Activated naive CD4-positive, alpha-beta T cell treated with anti-CD3 and anti-CD28 coated beads, Interleukin-2, amount 50 U/mL, for 16 hours (primary cell): Measurements from ENCODE around the gene KIF26A.
"Not testable (repeated sequence)": the region's sequence is repeated elsewhere in the genome, so short reads cannot be mapped to it uniquely, and the experiment has no call there.

Experiments used
- DNase-seq: peaks from one replicate; pipeline ENCODE4 v3.0.0-alpha.2; 2020

Gene KIF26A

DNA sequence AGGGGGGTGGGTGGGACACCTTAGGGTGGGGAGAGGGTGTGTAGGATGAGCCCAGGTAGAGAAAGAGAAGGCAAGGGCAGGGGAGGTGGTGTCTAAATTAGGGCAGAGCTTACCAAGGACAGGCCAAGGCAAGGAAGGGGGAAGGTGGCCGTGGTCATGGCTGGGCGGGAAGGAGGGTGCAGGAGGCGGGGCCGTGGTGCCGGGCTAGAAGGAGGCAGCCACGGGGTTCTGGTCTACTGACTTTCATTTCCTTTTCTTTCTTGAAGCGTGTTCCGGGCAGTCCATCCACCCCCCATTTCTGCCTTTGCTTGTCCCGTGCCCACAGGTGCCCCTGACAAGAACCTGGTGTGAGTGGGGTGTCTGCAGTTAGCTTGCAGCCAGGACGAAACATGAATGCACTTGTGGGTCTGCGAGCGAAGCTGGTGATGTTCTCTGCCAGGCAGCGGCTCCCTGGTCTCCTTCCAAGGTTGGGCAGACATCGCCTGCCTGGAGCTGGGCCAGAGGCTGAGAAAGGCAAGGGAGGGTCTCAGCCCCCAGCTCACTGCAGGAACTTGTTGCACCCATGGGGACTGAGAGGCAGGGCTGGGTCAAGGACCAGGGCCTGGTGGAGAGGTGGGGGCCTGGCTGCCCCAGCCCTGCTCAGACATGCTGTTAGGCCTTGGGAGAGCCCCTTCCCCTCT, 58.2 kb downstream of the KIF26A start:
- no peak for DNase-seq

DNA sequence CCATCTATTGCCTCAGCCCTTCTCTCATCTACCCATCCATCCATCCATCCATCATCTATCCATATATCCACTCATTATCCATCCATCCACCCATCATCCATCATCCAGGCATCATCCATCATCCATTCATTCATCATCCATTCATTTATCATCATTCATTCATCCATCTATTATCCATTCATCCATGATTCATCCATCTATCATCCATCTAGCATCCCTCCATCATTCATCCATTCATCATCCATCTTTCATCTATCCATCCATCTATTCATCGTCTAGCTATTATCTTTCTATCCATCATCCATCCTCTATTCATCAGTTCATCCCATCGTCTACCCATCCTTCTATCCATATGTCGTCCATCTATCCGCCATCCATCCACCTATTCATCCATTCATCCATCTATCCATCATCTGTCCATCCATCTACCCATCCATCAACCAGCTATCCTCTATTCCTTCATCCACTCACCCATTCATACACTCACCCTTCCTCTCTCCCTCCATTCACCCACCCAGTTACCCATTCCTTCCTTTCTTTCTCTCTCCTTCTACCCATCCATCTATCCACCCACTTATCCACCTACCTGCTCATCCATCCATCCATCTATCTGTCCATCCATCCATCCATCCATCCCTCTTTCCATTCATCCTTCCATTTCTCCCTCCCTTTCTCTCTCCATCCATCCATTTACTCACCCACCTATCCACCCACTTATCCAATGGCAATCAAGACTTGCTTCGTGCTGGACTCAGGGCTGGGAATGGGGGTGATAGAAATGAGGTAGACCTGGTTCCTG, 59.3 kb downstream of the KIF26A start:
- no peak for DNase-seq

DNA sequence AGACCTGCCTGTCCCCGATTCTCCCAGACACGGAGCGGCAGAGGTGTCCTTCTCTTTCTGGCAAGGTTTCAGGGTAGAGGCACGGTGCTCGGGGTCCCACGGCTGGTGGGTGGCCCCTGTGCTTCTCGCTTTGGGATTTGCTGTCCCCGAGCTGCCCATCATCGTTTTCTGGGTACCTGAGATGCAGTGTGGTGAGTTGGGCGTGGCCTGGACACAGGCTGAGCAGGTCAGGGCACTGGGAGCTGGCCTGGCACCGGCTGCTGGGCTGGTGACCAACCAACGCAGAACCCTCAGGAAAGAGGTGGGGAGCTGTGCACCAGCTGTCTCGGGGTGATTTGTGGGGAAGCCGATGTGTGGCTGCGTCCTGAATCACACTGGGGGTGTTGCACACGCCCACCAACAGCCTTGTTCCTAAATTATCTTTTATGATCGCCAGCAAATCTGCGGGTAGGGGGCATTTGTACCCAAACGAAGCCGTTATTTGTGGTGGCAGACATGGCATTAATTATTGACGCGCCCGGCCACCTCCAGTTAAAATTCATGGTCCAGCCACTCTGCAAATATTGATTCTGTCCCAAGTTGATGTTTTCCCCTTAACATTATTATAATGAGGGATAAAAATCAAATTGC, 61.0 kb downstream of the KIF26A start:
- DNase-seq = no peak

DNA sequence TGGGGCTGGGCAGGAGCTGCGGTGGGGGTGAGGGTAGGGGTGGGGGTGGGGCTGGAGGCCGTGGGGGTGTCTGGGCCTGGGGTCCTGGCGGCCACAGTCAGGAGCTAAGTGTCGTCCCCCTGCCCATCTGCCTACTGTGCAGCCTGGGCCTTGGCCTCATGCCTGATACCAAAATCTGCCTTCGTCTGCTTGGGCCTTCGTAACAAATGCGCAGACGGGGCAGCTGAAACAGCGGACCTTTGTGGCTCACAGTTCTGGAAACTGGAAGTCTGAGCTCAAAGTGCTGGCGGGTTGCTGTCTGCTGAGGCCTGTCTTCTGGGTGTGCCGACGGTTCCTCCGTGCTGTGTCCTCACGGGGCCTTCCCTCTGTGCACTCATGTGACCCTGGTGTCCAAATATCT, 61.7 kb downstream of the KIF26A start:
- no peak for DNase-seq

DNA sequence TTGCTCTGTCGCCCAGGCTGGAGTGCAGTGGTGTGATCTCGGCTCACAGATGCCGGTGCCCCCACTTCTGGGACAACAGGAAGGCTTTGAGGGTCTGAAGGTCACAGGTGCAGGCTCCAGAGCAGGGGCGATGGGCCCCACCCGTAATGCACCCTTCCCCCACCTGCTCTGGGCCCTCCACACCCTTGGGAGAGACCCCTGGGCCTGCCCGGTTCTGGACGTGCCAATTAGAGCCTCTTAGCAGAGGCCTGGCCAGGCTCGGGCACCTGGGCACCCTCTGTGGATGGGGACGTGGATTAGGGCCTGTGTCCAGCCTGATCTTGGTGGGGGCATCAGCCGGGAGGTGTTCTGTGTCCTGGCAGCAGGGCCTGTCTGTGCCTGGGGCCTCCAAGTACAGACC, 62.2 kb downstream of the KIF26A start:
- DNase-seq = no peak

DNA sequence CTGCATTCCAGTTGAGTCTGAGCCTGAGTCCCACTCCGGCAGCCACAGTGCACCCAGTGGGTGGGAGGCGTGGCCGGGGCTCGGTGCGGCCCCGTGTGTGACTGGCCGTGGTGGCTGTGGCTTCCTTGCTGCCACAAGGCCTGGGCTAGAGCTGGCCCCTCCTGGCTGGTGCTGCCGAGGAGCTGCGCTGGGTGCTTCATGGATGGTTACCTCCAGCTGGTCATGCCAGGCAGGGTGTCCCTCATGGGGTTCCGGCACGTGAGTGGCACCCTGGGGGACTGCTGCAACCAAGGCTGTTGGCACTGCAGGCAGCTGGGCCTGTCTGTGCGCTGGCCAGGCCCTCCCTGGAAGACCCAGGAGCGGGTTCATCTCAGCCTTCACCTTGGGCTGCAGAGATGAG, 62.7 kb downstream of the KIF26A start:
- no peak for DNase-seq

DNA sequence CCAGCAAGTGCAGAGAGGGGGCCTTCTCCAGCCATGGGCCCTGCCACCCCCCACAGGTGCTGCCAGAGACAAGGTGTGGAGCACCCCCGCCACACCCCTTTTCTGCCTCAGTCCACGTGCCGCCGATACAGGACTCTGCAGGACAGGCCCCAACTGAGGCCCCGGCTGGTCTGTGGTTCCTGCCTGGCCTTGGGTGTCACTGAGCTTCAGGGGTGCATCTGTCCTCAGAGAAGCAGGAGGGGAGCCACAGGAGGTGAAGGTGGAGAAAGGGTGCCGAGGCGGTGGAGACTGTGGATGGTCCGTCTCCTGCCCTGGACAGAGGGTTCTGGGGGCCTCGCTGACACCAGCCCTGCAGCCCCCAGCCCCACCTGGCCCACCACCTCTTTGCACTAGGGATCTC, 63.1 kb downstream of the KIF26A start:
- DNase-seq = no peak

DNA sequence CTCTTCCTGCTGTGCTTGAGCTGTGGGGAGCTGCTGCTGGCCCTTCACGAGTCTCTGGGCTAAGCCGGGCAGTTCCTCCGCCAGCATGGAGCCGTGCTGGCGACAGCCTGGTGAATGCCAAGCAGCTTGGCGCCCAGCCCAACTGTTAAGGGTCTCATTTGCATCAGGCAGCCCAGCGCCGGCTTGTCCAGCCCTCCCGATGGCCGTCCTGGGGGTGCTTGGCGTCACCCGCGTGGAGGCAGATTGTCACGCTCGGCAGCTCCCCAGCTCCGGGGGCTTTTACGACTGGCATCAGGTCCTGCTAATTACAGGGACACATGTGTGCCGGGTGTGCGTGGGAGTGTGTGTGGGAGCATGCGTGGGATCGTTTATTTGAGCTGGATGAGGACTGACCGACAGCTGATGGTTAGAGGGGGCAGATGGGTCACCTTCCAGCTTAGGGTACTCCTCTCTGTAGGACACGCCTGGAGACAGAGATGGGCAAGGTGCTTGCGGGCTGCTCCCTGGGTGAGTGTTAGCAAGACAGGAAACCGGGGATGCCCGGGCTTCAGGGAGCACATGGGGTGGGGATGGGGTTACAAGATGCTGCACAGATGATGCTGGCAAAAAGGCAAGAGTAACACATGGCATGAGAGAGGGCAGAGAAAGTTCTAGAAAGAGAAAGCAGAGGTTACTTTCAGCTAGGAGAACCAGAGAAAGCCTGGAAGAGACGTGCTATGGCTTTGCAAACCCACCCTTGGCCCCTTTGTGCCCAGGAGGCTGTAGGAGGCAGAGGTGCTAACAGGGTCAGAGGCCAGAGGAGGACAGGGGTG, 64.1 kb downstream of the KIF26A start:
- DNase-seq = no peak

DNA sequence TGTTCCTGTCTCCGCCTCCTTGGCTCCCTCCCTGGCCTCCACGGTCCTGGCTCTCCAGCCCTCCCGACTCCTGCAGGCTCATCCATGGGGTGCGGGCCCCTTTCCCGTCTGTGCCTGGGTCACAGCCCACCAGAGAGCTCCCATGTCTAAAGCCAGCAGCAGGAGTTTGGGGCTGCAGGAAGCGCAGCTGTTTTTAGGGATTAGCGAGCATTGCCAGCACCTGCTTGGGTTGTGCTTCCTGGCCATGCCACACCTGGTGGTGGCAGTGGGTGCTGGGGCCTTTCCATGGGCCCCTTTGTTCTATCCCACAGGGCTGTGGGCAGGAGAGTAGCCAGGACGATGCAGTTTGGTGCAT, 64.7 kb downstream of the KIF26A start:
- DNase-seq = no peak

DNA sequence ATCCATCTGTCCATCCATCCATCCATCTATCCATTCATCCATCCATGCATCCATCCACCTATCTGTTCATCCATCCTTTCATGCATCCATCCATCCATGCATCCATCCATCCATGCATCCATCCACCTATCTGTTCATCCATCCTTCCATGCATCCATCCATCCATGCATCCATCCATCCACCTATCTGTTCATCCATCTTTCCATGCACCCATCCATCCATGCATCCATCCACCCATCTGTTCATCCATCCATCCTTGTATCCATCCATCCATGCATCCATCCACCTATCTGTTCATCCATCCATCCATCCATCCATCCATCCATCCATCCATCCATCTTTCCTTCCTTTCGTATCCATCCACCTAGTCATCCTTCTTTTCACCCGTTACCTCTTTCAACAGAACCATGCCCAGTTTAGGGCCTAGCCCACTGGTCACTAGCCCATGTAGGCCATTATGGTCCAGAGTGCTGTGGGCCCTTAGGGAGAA, 66.3 kb downstream of the KIF26A start:
- no peak for DNase-seq

DNA sequence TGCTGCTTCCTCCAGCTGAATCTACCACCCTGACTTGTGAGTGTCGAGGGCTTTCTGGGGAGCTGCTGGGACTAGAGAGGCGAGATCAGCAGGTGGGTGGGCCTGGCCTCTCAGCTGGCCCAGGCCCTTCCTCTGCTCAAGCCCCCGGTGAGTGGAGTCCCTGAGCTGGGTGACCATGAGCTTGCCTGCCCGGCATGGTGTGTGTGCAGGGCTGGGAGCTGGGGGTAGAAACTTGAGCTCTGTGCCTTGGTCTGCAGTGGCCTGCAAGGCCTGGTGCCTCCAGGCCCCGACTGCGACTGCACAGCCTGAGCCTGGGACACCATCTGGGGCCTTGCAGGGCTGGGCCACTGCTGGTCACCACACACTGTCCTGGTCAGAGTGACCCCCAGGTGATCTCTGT, 67.4 kb downstream of the KIF26A start:
- no peak for DNase-seq

DNA sequence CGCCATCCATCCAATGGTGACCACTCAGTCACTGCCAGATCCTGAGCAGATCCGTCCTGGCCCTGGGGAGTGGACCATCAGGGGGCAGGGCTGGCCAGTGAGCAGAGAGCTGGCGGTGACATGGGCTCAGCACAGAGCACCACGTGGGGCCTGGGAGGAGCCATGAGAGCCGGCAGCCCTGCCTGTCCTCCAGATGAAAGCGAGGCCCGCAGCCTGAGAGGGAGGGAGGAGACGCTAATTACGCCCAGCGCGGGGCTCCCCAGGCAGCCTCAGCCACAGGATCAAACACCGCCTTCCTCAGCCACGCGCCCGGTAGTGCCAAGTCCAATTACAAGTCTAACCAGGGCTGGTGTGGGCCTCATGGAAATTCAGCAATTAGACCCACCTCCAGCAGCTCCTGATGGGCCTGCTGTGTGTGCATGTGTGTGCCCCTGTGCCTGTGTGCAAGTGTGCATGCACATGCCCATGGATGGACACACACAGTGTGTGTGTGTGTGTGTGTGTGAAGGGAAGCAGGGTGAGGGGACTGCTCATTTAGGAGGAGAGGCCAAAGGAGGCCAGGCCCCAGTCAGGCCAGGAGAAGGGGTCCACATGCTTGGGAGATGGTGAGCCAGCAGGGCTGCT, 68.0 kb downstream of the KIF26A start:
- DNase-seq = no peak

DNA sequence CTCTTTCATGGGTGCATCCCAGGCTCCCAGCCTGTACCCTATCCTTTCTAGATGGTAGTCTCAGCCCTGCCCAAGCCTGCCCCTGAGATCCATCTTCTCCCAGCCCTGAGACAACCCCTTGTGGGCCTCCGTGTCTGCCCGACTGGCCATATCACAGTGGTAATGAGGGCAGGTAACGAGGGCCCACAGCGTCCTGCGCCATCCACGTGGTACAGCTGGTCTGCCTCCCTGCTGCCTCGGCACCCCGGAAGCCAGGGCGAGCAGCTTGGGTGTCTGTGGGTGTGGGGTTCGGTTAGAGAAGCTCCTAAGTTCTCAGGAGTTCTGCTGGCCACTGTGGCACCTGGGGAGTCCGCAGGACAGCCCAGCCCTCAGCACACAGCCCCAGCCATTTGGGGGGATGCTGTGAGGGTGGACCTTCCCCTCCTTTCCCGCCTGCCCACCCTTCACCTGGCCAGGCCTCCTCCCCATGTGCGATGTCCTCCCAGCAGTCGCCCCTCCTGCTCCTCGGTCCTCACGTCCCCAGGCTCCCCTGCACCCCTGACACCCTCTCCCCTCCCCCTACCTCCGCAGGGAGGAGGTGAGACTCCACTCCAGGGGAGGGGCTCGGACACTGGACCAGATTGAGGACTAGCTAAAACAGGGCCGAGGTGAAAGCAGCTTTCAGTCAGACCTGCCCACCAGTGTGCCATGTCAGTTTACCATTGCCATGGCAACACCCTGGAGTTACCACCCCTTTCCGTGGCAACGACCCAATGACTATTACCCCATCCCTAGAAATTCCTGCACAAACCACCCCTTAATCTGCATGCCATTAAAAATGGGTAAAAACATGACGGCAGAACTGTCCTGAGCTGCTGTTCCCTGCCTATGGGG, 69.0 kb downstream of the KIF26A start:
- no peak for DNase-seq

DNA sequence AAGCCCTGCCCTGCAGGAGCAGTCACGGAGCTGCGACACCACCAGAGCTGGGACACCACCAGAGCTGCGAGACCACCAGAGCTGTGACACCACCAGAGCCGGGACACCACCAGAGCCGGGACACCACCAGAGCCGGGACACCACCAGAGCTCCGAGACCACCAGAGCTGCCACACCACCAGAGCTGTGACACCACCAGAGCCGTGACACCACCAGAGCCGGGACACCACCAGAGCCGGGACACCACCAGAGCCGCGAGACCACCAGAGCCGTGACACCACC, 69.6 kb downstream of the KIF26A start:
- DNase-seq = not testable (repeated sequence)

DNA sequence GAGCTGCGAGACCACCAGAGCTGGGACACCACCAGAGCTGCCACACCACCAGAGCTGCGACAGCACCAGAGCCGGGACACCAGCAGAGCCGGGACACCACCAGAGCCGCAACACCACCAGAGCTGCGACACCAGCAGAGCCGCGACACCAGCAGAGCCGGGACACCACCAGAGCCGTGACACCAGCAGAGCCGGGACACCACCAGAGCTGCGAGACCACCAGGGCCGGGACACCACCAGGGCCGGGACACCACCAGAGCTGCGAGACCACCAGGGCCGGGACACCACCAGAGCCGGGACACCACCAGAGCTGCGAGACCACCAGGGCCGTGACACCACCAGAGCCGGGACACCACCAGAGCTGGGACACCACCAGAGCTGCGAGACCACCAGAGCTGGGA, 69.9 kb downstream of the KIF26A start:
- DNase-seq = not testable (repeated sequence)

DNA sequence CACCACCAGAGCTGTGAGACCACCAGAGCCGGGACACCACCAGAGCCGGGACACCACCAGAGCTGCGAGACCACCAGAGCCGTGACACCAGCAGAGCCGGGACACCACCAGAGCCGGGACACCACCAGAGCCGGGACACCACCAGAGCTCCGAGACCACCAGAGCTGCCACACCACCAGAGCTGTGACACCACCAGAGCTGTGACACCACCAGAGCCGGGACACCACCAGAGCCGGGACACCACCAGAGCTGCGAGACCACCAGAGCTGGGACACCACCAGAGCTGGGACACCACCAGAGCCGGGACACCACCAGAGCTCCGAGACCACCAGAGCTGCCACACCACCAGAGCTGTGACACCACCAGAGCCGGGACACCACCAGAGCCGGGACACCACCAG, 70.7 kb downstream of the KIF26A start:
- DNase-seq = not testable (repeated sequence)

DNA sequence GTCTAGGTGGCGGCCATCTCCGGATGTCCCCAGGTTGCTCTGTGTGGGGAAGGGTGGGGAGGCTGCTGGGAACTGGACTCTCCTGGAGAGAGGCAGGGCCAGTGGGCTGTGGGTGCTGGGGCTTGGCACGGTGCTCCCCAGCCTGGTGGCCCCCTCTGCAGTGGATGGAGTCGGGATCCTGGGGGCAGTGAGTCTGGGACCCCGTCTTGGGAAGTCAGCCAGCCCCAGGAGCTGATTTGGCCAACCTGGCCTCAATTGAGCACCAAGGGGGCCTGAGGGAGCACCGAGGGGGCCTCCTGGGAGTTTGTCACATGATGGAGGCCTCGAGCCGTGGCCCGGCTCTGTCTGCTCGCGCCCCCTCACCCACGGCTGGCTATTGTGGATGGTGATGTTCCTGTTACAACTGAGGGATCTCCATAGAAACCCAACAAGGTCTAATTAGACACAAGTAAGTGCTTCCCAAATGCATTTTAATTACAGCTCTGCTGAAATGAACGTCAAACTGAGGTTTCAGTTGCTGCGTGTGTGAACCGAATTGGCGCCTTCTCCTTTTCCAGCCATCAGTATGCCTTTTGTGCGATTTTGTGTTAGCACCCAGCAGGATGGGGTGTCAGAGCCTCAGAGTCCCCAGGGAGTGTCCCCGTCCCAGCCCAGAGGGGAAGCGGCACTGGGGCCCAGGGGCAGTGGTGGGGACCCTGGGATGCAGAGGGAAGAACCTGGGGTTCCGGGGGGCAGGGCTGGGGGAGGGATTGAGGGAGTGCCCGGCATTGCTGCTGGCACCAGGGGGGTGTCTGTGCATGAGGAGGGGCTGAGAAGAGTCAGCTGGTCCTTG, 71.8 kb downstream of the KIF26A start:
- no peak for DNase-seq

DNA sequence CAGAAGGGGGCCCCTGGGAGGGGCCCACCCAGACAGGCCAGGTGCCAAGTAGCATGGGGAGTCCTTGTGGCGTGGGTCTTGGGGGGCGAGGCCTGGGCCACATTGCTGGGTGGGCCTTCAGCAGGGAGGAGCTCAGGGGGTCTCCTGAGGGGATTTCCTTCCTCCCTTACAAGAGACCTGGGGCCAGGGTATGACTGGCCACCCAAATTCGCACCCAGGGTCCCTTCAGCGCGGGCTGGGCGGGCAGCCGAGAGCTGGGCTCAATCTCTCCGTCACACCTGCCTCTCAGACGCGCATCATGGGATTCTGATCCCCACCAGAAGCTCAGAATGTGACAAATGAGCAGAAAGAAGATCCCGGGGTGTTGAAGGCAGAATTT, 72.4 kb downstream of the KIF26A start:
- no peak for DNase-seq

DNA sequence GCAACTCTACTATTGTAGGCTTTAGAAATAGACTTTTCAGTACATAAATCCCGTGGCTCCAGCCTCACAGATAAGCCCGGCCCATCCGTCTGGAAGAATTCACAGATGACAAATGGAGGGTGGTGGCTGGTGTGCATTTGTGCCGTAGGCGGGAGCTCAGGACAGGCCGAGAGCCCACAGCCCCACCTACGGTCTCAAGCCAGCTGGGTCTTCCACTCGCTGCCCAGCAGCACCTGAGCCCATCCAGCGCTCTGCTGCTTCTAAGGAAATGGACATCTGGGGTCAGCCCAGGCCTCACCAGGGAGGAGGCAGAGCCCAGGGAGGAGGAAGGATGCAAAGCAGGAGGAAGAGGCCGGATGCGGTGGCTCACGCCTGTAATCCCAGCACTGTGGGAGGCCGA, 72.8 kb downstream of the KIF26A start:
- no peak for DNase-seq

DNA sequence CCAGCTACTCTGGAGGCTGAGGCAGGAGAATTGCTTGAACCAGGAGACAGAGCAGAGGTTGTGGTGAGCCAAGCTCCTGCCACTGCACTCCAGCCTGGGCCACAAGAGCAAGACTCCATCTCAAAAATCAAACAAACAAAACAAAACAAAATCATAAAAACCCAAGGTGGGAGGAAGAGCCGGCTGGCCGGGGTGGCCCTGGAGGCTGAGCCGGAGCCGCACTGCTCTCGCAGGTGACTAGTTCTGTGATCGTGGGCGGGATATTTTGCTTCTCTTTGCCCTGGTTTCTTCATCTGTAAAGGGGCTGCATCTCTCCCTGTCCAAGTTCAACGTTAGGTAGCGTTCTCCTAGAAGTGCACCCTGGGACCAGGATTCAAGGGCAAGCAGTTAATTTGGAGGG, 73.4 kb downstream of the KIF26A start:
- DNase-seq = no peak
